ENCODE measurements around the gene TKT.

Gene TKT

GRCh38 chr3:53195066-53195450 lies 60.8 kb downstream of the TKT start:
- DNase-seq: no peak

GRCh38 chr3:53194210-53195065 lies 61.4 kb downstream of the TKT start:
- DNase-seq: no peak

GRCh38 chr3:53193466-53194209 lies 62.2 kb downstream of the TKT start:
- no peak for DNase-seq

- no peak for DNase-seq
Observed at GRCh38 chr3:53192608-53193007, 63.2 kb downstream of the TKT start.

- DNase-seq: no peak
Observed at GRCh38 chr3:53191836-53192480, 63.9 kb downstream of the TKT start.

GRCh38 chr3:53190659-53191058 lies 65.2 kb downstream of the TKT start:
- no peak for DNase-seq

GRCh38 chr3:53189276-53189675 lies 66.5 kb downstream of the TKT start:
- no peak for DNase-seq

- no peak for DNase-seq
Observed at GRCh38 chr3:53188720-53189119, 67.1 kb downstream of the TKT start.

- DNase-seq: no peak
Observed at GRCh38 chr3:53188136-53188685, 67.6 kb downstream of the TKT start.

GRCh38 chr3:53187430-53187829 lies 68.4 kb downstream of the TKT start:
- DNase-seq: no peak

GRCh38 chr3:53186726-53187125 lies 69.1 kb downstream of the TKT start:
- no peak for DNase-seq

GRCh38 chr3:53185761-53186465 lies 69.9 kb downstream of the TKT start:
- DNase-seq: no peak

GRCh38 chr3:53184701-53185100 lies 71.1 kb downstream of the TKT start:
- DNase-seq: no peak

GRCh38 chr3:53183514-53183913 lies 72.3 kb downstream of the TKT start:
- DNase-seq: no peak

GRCh38 chr3:53182764-53183355 lies 73.0 kb downstream of the TKT start:
- DNase-seq: no peak

- no peak for DNase-seq
Observed at GRCh38 chr3:53181528-53181927, 74.3 kb downstream of the TKT start.

GRCh38 chr3:53181024-53181371 lies 74.8 kb downstream of the TKT start:
- DNase-seq: no peak

GRCh38 chr3:53180305-53181023 lies 75.4 kb downstream of the TKT start:
- no peak for DNase-seq

GRCh38 chr3:53179580-53179979 lies 76.2 kb downstream of the TKT start:
- no peak for DNase-seq

- no peak for DNase-seq
Observed at GRCh38 chr3:53178246-53178645, 77.6 kb downstream of the TKT start.

GRCh38 chr3:53175613-53176540 lies 79.9 kb downstream of the TKT start:
- DNase-seq: no peak
